ENCODE data around the gene SMIM27. TPM values are rescaled to one million over a fixed set of nuclear protein-coding genes. Genes with fewer than 3 reads are reported as not detected.
A peak's percentile ranks its signal among the peaks of the same experiment; 100 is the strongest.

Gene SMIM27
- total RNA-seq, 1 donor from 2014 or later, result 13.6 TPM

GRCh38 chr9:32526041-32526706 lies 26.0 kb upstream of the SMIM27 start, which contains the start of gene RIGI:
Gene RIGI, minus strand, starts transcription at chr9:32526196. Its CDS starts 30 bp downstream, at chr9:32526166.
- no peaks in the 10 kb centered on the region for H3K27me3 Mint-ChIP-seq
- DNase-seq (ENCODE audit: low spot score, unreplicated experiment), result peak; percentile 60
- peak within 1 kb of the TSS; percentile 99 for H3K27ac Mint-ChIP-seq
- peaks cover 16% of the 10 kb centered on the region for H3K36me3 Mint-ChIP-seq (ENCODE audit: insufficient read depth)
- TF ChIP-seq CTCF (IDR thresholded peaks at IDR 0.05; ENCODE audit: unreplicated experiment), result peak; percentile 53
- peaks cover 28% of the 10 kb centered on the region for H3K4me1 Mint-ChIP-seq (ENCODE audit: low read depth)
- H3K4me3 Mint-ChIP-seq (ENCODE audit: low read depth), result peak within 1 kb of the TSS; percentile 94
- H3K9me3 Mint-ChIP-seq (ENCODE audit: low read depth), result peaks cover 9% of the 10 kb centered on the region

- no peak for TF ChIP-seq CTCF (IDR thresholded peaks at IDR 0.05; ENCODE audit: unreplicated experiment)
- peak overlapping the region; percentile 99 for H3K27ac Mint-ChIP-seq
- peaks cover 16% of the 10 kb centered on the region for H3K36me3 Mint-ChIP-seq (ENCODE audit: insufficient read depth)
- H3K9me3 Mint-ChIP-seq (ENCODE audit: low read depth), result peaks cover 9% of the 10 kb centered on the region
- DNase-seq (ENCODE audit: low spot score, unreplicated experiment), result no peak
- H3K4me1 Mint-ChIP-seq (ENCODE audit: low read depth), result peaks cover 28% of the 10 kb centered on the region
- no peaks in the 10 kb centered on the region for H3K27me3 Mint-ChIP-seq
- H3K4me3 Mint-ChIP-seq (ENCODE audit: low read depth), result peak overlapping the region; percentile 94
Observed at GRCh38 chr9:32526707-32527048, 25.4 kb upstream of the SMIM27 start.

- Mint-ChIP-seq H3K4me1 (ENCODE audit: low read depth) (no peaks in the 10 kb centered on the region), H3K27ac (peak overlapping the region; percentile 8), H3K27me3 (no peaks in the 10 kb centered on the region), H3K4me3 (ENCODE audit: low read depth) (no peak overlapping the region), H3K9me3 (ENCODE audit: low read depth) (peaks cover 7% of the 10 kb centered on the region), H3K36me3 (ENCODE audit: insufficient read depth) (peaks cover 13% of the 10 kb centered on the region)
- no peak for TF ChIP-seq CTCF (IDR thresholded peaks at IDR 0.05; ENCODE audit: unreplicated experiment)
- DNase-seq (ENCODE audit: low spot score, unreplicated experiment), result no peak
Observed at GRCh38 chr9:32533336-32533735, 18.8 kb upstream of the SMIM27 start.

- Mint-ChIP-seq H3K36me3 (ENCODE audit: insufficient read depth) (peaks cover 13% of the 10 kb centered on the region), H3K9me3 (ENCODE audit: low read depth) (peaks cover 7% of the 10 kb centered on the region), H3K27ac (no peak overlapping the region), H3K4me1 (ENCODE audit: low read depth) (no peaks in the 10 kb centered on the region), H3K27me3 (no peaks in the 10 kb centered on the region), H3K4me3 (ENCODE audit: low read depth) (no peak overlapping the region)
- no peak for DNase-seq (ENCODE audit: low spot score, unreplicated experiment)
- TF ChIP-seq CTCF (IDR thresholded peaks at IDR 0.05; ENCODE audit: unreplicated experiment), result no peak
Observed at GRCh38 chr9:32533816-32534215, 18.3 kb upstream of the SMIM27 start.

GRCh38 chr9:32543047-32543446 lies 9.1 kb upstream of the SMIM27 start:
- H3K4me1 Mint-ChIP-seq (ENCODE audit: low read depth), result peaks cover 1% of the 10 kb centered on the region
- peaks cover 24% of the 10 kb centered on the region for H3K36me3 Mint-ChIP-seq (ENCODE audit: insufficient read depth)
- no peak overlapping the region for H3K27ac Mint-ChIP-seq
- no peak for DNase-seq (ENCODE audit: low spot score, unreplicated experiment)
- no peak for TF ChIP-seq CTCF (IDR thresholded peaks at IDR 0.05; ENCODE audit: unreplicated experiment)
- H3K9me3 Mint-ChIP-seq (ENCODE audit: low read depth), result no peaks in the 10 kb centered on the region
- H3K27me3 Mint-ChIP-seq, result no peaks in the 10 kb centered on the region
- no peak overlapping the region for H3K4me3 Mint-ChIP-seq (ENCODE audit: low read depth)
